ENCODE data around the gene PTH1R. TPM values are rescaled to one million over a fixed set of nuclear protein-coding genes. Genes with fewer than 3 reads are reported as not detected.

The PTH1R gene
- total RNA-seq, 2 donors from 2014 or later = 5.8 to 17.9 TPM

- intact Hi-C loops (cut with DNase I) = loop anchor here in 1 of 2 donors (5.0 to 10.0 kb wide), 2 partner anchors 36 to 156 kb away; partner anchors contain the start of gene TMIE
- peak; percentile 72 for DNase-seq (ENCODE audit: low spot score)
Measured at GRCh38 chr3:46860810-46861604, 16.5 kb upstream of the PTH1R start.

- peak; percentile 67 for DNase-seq (ENCODE audit: low spot score)
- intact Hi-C loops (cut with DNase I) = loop anchor here in 1 of 2 donors (5.0 to 10.0 kb wide), 2 partner anchors 36 to 157 kb away; partner anchors contain the start of gene TMIE
Measured at GRCh38 chr3:46861605-46862368, 15.7 kb upstream of the PTH1R start.

- peak; percentile 49 for DNase-seq (ENCODE audit: low spot score)
- intact Hi-C loops (cut with DNase I) = loop anchor here in 1 of 2 donors (5.0 to 10.0 kb wide), 2 partner anchors 35 to 158 kb away; partner anchors contain the start of gene TMIE
Measured at GRCh38 chr3:46862369-46863025, 15.0 kb upstream of the PTH1R start.

GRCh38 chr3:46863261-46863782 is 14.2 kb upstream of the PTH1R start, which contains the start of gene MYL3:
Gene MYL3 (minus strand): TSS chr3:46863444. CDS start chr3:46863390, 54 bp downstream.
- peak; percentile 44 for DNase-seq (ENCODE audit: low spot score)
- intact Hi-C loops (cut with DNase I) = loop anchor here in 1 of 2 donors (5.0 to 10.0 kb wide), 2 partner anchors 34 to 159 kb away; partner anchors contain the start of gene TMIE

GRCh38 chr3:46864061-46864881 is 13.2 kb upstream of the PTH1R start:
- intact Hi-C loops (cut with DNase I) = loop anchor here in 1 of 2 donors (5.0 to 10.0 kb wide), 2 partner anchors 33 to 159 kb away; partner anchors contain the start of gene TMIE
- peak; percentile 78 for DNase-seq (ENCODE audit: low spot score)

GRCh38 chr3:46865031-46865507 is 12.5 kb upstream of the PTH1R start:
- DNase-seq (ENCODE audit: low spot score) = peak; percentile 49
- intact Hi-C loops (cut with DNase I) = loop anchor here in 1 of 2 donors (5.0 to 10.0 kb wide), 2 partner anchors 42 to 160 kb away; partner anchors contain the start of gene TMIE

GRCh38 chr3:46865546-46865945 is 12.0 kb upstream of the PTH1R start:
- intact Hi-C loops (cut with DNase I) = loop anchor here in 1 of 2 donors (5.0 to 10.0 kb wide), 2 partner anchors 42 to 161 kb away; partner anchors contain the start of gene TMIE
- peak; percentile 38 for DNase-seq (ENCODE audit: low spot score)

- peak; percentile 47 for DNase-seq (ENCODE audit: low spot score)
- intact Hi-C loops (cut with DNase I) = loop anchor here in 1 of 2 donors (5.0 to 10.0 kb wide), 2 partner anchors 41 to 161 kb away; partner anchors contain the start of gene TMIE
Measured at GRCh38 chr3:46866032-46866595, 11.4 kb upstream of the PTH1R start.

GRCh38 chr3:46866720-46867549 is 10.6 kb upstream of the PTH1R start:
- intact Hi-C loops (cut with DNase I) = loop anchor here in 1 of 2 donors (5.0 to 10.0 kb wide), 2 partner anchors 40 to 162 kb away; partner anchors contain the start of gene TMIE

GRCh38 chr3:46867550-46867898 is 10.0 kb upstream of the PTH1R start:
- DNase-seq (ENCODE audit: low spot score) = peak; percentile 94
- intact Hi-C loops (cut with DNase I) = loop anchor here in 1 of 2 donors (5.0 to 10.0 kb wide), 2 partner anchors 40 to 163 kb away; partner anchors contain the start of gene TMIE

More at GRCh38 chr3:46866720-46867549, 10.6 kb upstream of the PTH1R start:
- DNase-seq (ENCODE audit: low spot score) = peak; percentile 94

GRCh38 chr3:46868287-46868686 is 9.2 kb upstream of the PTH1R start:
- no peak for DNase-seq (ENCODE audit: low spot score)
- intact Hi-C loops (cut with DNase I) = loop anchor here in 1 of 2 donors (5.0 to 10.0 kb wide), 2 partner anchors 39 to 163 kb away; partner anchors contain the start of gene TMIE

GRCh38 chr3:46868948-46869347 is 8.6 kb upstream of the PTH1R start:
- intact Hi-C loops (cut with DNase I) = loop anchor here in 1 of 2 donors (5.0 to 10.0 kb wide), 2 partner anchors 38 to 164 kb away; partner anchors contain the start of gene TMIE
- DNase-seq (ENCODE audit: low spot score) = no peak

- no peak for DNase-seq (ENCODE audit: low spot score)
- intact Hi-C loops (cut with DNase I) = loop anchor here in 1 of 2 donors (5.0 to 10.0 kb wide), 2 partner anchors 38 to 165 kb away; partner anchors contain the start of gene TMIE
Measured at GRCh38 chr3:46869440-46869839, 8.1 kb upstream of the PTH1R start.

- no peak for DNase-seq (ENCODE audit: low spot score)
- intact Hi-C loops (cut with DNase I) = no loop called here
Measured at GRCh38 chr3:46870651-46871050, 6.9 kb upstream of the PTH1R start.

GRCh38 chr3:46871222-46871621 is 6.3 kb upstream of the PTH1R start:
- intact Hi-C loops (cut with DNase I) = no loop called here

GRCh38 chr3:46873521-46873920 is 4.0 kb upstream of the PTH1R start:
- intact Hi-C loops (cut with DNase I) = no loop called here
- no peak for DNase-seq (ENCODE audit: low spot score)

More at GRCh38 chr3:46871222-46871621, 6.3 kb upstream of the PTH1R start:
- no peak for DNase-seq (ENCODE audit: low spot score)

Measured in posterior vena cava (tissue), 2 donors.